ENCODE measurements around the gene ZNF784.

Gene ZNF784, protein sequence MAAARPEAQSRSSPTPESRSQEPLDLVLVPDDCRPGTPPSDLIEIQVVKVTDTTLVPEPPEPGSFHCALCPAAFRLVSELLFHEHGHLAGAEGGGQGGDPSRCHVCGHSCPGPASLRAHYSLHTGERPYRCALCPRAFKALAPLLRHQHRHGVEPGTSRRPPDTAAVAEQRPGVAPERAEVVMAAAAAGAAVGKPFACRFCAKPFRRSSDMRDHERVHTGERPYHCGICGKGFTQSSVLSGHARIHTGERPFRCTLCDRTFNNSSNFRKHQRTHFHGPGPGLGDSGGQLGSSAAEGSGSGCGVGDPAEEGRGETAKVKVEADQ

GRCh38 chr19:55624109-55625003 is at the start of gene ZNF784:
TSS of gene ZNF784 (minus strand) at chr19:55624566. CDS start at chr19:55624561, 5 bp downstream.
- peak; percentile 88 for DNase-seq (ENCODE audit: low read depth)

- DNase-seq (ENCODE audit: low read depth), result no peak
These were observed 49.5 kb upstream of the ZNF784 start for GRCh38 chr19:55673889-55674288.

GRCh38 chr19:55673465-55673864 is 49.1 kb upstream of the ZNF784 start:
- no peak for DNase-seq (ENCODE audit: low read depth)

GRCh38 chr19:55672418-55672817 is 48.1 kb upstream of the ZNF784 start:
- no peak for DNase-seq (ENCODE audit: low read depth)

DNA sequence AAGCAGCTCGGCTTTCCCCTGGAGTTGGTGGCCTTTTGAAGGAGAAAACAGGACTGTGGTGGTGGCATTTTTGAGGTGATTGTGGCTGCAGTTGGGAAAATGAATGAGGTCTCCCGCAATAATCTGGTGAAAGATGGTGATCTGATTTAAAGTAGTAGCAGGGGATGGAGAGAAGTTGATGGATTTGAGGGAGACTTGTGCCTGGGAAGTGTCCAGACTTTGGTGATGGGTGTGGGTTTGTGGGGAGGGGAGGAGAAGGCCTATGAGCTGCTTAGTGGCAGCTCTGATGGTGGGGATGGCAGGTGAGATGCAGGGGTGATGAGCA is 46.6 kb upstream of the ZNF784 start:
- no peak for DNase-seq (ENCODE audit: low read depth)

- DNase-seq (ENCODE audit: low read depth), result no peak
These were observed 46.1 kb upstream of the ZNF784 start for GRCh38 chr19:55670280-55671053.

DNA sequence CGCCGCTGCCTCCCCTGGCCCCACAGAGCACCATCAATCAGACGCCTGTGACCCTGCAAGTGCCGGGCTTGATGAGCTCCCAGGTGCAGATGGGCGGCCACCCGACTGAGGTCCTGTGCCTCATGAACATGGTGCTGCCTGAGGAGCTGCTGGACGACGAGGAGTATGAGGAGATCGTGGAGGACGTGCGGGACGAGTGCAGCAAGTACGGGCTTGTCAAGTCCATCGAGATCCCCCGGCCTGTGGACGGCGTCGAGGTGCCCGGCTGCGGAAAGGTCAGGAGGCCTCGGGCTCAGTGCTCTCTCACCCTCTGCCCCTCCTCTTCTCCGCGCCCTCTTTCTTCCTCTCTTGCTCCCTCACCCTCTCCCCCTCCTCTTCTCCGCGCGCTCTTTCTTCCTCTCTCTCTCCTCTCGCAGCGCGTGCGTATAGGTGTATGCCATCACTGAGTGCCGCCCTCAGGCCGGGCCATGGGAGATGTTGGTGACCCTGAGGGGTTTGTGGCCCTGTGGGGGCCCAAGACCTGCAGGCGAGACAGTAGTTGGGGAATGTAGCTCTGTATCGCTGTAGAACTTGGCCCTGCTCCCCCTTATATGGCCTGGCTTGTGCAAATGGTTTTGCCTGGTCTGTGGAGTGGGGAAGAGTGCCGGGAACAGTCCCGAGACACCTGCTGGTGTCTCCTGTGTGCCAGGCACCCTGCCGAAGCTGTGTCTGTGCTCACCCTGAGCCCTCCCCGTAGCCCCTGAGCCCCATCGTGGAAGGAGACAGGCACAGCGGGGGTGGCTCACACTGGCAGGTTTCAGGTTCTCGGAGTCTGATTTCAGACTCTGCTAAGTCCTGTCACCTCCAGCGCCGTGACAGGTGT is 45.3 kb upstream of the ZNF784 start:
- DNase-seq (ENCODE audit: low read depth), result no peak

DNA sequence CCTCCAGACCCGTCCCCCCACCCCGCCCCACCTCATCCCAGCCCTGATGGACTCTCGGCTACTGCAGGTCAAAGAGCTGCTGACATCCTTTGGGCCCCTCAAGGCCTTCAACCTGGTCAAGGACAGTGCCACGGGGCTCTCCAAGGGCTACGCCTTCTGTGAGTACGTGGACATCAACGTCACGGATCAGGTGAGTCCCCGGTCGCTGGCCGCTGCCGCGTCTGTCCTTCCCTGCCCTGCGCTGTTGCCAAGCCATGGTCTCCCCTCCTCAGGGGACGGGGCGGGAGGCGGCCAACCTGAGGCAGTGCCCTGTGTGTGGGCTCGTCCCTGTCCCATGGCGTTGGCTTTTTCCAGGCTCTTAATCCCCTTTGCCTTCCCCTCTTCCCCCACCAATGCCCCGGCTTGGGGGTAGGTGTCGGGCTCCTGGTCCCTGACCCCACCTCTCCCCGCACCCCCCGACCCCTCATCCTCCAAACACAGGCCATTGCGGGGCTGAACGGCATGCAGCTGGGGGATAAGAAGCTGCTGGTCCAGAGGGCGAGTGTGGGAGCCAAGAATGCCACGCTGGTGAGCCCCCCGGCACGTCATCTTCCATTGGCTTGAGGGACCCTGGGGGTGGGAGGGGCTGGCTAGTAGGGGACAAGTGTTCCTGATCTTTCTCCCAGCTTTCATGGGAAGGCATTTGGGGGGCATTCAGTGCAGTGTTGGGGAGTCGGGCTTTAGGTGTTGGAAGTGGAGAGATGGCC is 44.4 kb upstream of the ZNF784 start:
- DNase-seq (ENCODE audit: low read depth), result no peak

DNA sequence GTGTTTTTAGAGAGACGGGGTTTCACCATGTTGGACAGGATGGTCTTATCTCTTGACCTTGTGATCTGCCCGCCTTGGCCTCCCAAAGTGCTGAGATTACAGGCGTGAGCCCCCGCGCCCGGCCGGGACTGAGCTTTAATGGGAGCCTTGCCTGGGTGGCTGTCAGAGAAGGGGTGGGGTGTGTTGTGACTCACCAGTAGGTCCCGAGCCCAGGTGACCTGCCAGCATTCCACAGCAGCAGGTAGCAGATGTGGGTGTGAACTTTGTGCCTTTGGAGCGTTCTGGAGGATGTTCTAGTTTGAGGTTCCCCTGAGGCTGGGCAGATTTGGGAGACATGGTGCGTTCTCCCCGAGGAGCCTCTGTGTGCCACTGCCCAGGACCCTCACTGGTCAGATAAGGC is 43.6 kb upstream of the ZNF784 start:
- DNase-seq (ENCODE audit: low read depth), result no peak

GRCh38 chr19:55667511-55667910 is 43.1 kb upstream of the ZNF784 start:
- DNase-seq (ENCODE audit: low read depth), result no peak

DNA sequence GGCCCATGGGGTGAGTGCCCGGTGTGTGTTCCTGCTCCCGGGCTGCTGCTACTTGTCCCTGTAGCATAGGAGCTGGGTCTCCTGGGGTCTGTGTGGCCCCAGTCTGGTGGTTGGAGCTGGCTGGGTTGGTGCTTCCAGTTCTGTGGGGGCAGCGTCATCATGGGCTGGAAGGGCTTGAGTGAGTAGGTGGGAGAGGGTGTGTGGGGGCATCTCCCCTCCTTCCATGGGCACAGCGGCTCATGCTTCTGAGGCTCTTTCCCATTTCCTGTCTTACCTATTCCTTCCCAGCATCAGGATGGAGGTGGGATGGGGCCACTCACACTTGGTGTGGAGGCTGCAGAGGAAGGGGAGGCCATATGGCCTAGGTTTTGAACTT is 42.6 kb upstream of the ZNF784 start:
- no peak for DNase-seq (ENCODE audit: low read depth)

DNA sequence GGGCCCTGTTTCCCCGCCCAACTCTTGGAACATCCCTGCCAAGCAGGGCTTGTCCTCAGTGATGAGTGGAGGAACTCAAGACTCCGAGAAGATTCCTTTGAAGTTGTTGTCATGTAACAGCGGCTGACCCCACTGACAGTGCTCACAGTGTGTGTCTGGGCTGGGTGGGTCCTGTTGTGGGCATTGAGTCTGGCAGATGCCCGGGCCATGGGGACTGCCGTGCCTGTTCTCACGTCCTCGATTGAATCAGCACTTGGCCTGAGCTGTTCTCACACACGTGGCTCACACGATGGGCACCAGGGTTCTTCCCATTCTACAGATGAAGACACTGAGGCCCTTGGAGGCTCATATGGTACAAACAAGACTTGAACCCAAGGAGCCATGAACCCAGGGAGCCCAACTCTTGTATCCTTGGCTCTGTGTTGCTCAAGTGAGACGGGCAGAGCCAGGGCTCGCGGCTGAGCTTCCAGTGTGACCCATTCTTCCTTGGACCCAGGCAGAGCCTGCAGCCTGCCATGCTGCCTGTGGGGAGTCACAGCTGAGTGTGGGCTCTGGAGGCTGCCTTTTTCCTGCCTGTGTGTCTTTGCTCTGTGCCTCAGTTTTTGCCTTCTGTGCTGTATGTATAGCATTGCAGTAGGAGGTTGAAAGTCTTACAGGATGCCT is 42.1 kb upstream of the ZNF784 start:
- no peak for DNase-seq (ENCODE audit: low read depth)

DNA sequence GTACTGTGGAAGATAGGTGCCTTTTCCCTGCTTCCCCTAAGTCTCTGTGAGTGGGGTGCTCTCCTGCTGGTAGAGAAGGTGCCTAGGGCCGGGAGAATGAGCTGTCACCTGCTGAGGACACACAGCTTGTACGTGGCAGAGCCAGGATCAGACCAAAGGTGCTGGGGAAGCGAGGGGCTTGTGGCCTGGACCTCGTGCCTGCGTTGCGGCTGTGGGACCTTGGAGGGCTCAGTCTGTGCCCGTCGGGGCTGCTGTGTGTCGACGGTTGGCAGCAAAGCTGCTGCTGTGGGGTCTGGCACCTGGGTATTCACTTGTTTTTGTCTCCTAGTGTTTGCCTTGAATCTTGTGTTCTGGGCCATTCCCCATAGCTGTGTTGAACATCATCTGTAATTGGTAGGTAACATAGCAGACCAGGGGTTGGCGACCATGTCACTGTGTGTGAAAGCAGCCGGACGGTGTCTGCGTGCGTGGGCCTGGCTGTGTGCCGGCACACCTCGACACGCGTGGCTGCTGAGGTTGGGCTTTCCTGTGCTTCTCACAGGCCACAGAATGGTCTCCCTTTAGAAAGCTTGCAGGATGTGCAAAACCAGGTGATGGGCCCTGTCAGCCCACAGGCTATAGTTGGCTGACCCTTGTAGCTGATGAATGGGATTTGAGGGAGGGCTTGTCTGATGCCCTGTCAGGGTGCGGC is 39.6 kb upstream of the ZNF784 start:
- no peak for DNase-seq (ENCODE audit: low read depth)

DNA sequence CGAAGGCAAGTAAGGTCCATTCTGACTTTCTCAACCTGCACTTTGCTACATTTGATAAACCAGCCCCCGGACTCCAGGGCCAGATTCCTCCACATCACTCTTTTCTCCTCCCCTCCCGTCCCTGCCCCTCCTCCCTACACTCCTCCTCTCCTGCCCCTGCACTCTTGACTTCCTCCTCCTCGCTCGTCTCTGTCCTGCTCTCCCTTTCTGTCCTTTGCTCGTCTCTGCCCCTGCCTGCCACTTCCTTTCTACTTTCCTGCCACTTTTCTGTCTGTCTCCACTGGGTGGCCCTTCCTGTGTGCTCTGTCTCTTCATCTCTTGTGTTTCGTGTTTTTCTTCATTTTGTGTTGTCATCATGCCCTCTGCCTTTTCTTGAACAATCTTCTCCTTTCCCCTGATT is 37.5 kb upstream of the ZNF784 start:
- no peak for DNase-seq (ENCODE audit: low read depth)

DNA sequence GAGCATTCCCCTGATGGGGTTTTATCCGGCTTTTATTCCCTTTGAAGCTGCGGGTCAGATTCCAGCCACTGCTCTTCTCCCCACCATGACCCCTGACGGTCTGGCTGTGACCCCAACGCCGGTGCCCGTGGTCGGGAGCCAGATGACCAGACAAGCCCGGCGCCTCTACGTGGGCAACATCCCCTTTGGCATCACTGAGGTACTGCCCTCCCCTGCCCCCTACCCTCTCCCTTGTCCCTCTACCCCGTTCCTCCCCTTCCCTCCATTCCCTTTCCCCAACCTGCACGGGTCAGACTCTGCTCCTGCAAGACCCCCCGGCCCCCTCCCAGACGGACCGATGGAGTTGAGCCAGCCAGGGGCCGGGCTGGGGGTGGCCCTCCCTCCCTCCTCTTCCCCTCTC is 36.6 kb upstream of the ZNF784 start:
- no peak for DNase-seq (ENCODE audit: low read depth)

- DNase-seq (ENCODE audit: low read depth), result no peak
These were observed 36.0 kb upstream of the ZNF784 start for GRCh38 chr19:55660404-55660803.

GRCh38 chr19:55659822-55660221 is 35.5 kb upstream of the ZNF784 start:
- DNase-seq (ENCODE audit: low read depth), result no peak

DNA sequence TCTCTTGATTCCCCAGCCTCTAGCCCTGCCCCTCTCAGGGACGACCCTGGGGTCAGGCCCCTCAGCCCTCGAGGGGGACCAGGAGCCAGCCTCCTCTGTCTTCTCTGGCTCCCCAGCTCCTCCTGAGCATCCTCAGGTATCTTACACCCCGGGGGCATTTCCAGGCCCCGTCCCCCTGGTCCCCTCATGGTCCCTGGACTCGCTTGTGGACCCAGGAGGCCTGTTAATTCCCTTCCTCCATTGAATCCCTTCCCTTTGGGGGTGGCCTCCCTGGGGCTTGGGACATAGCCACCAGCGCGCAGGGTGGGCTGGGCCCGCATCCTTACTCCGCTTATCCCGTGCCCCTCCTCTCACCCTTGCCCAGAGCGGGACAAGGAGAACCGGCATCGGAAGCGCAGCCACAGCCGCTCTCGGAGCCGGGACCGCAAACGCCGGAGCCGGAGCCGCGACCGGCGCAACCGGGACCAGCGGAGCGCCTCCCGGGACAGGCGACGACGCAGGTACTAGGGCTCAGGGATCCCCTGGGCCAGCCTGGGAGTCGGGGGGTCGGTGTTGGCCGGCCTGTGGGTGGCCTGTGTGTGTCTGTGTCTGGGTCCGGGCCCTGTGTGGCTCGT is 34.6 kb upstream of the ZNF784 start:
- no peak for DNase-seq (ENCODE audit: low read depth)

DNA sequence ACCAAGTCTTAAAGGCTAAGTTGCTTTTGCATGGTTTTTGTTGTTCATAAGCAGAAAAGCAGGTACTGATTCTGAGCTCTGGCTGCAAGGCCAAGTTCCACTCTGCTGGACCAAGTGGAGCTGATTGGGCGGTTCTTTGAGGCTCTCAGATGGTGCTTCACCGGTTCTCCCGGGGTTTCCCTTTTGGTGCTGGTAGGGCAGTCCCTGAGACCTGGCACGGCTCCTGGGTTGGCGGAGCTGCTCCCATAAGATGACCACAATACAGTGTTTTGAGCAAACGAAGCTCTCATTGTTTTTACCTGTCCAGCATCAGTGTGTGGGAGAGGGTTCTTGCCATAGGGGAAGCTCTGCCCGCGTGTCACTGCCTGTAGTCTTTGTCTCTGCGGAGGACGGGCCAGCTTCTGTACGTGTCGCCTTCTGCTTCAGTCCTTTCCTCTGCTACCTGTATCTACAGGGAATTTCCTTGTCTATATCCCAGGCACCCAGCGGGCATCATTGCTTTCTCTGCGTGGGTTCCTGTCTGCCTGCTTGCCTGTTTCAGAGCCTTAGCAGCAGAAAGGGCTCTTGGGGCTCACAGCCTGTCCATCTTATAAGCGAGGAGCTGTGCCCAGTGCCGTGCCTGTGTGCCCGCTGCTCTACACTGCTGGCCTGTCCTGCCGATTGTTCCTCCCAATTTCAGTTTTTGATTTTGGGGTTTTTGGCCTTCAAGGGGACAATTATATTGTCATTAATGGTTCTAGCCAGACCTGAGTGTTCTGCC is 32.8 kb upstream of the ZNF784 start:
- DNase-seq (ENCODE audit: low read depth), result no peak
